GM23338 (cell line): Measurements from ENCODE around the gene COPZ1. TPM values are rescaled to one million over a fixed set of nuclear protein-coding genes. Genes with fewer than 3 reads are reported as not detected.
A peak's percentile ranks its signal among the peaks of the same experiment; 100 is the strongest.

Experiments used
- ATAC-seq: fragments of 200-7000 bp; cut with Tn5 transposase; 3 replicates; pipeline ENCODE4 v1.9.1; 2020
- DNase-seq: peaks from one replicate; pipeline ENCODE4 v3.0.0-alpha.2; 2015; ENCODE audit warnings: low spot score
- H2AFZ ChIP-seq: fragments of 200-600 bp; sonication (generic); 2 replicates; pipeline ENCODE4 v1.8.0; 2016; ENCODE audit warnings: antibody characterized with exemption, mild to moderate bottlenecking, moderate library complexity
- H3F3A ChIP-seq: fragments of 200-600 bp; sonication (generic); replicated peaks from 2 replicates; pipeline ENCODE4 v1.8.0; 2017; ENCODE audit warnings: antibody characterized with exemption, mixed run types, low read depth
- H3K27ac ChIP-seq: fragments of 200-600 bp; sonication (generic); 2 replicates; pipeline ENCODE4 v1.6.1; 2016; ENCODE audit warnings: low read depth
- H3K27me3 ChIP-seq: fragments of 200-600 bp; sonication (generic); 2 replicates; pipeline ENCODE4 v1.8.0; 2016; ENCODE audit warnings: mild to moderate bottlenecking, mixed run types, moderate library complexity; ENCODE audit not compliant: insufficient read depth
- H3K36me3 ChIP-seq: fragments of 200-600 bp; sonication (generic); 2 replicates; pipeline ENCODE4 v1.8.0; 2016; ENCODE audit warnings: mild to moderate bottlenecking; ENCODE audit not compliant: insufficient read depth
- H3K4me1 ChIP-seq: fragments of 200-600 bp; sonication (generic); 2 replicates; pipeline ENCODE4 v1.8.0; 2016; ENCODE audit warnings: mild to moderate bottlenecking, moderate library complexity; ENCODE audit not compliant: insufficient read depth
- H3K4me2 ChIP-seq: fragments of 200-600 bp; sonication (generic); 2 replicates; pipeline ENCODE4 v1.7.1; 2017; ENCODE audit warnings: mixed run types
- H3K4me3 ChIP-seq: fragments of 200-600 bp; sonication (generic); 2 replicates; pipeline ENCODE4 v1.6.1; 2016; ENCODE audit warnings: mixed run types
- H3K79me2 ChIP-seq: fragments of 200-600 bp; sonication (generic); replicated peaks from 2 replicates; pipeline ENCODE4 v1.8.0; 2017; ENCODE audit warnings: mild to moderate bottlenecking; ENCODE audit not compliant: insufficient read depth
- H3K9me2 ChIP-seq: fragments of 200-600 bp; sonication (generic); 2 replicates; pipeline ENCODE4 v1.8.0; 2017; ENCODE audit not compliant: insufficient read depth
- H4K20me1 ChIP-seq: fragments of 200-600 bp; sonication (generic); replicated peaks from 2 replicates; pipeline ENCODE4 v1.8.0; 2017; ENCODE audit warnings: mild to moderate bottlenecking; ENCODE audit not compliant: insufficient read depth
- H3K27ac Mint-ChIP-seq: 2 replicates; pipeline ENCODE4 v1.8.0; 2020; ENCODE audit warnings: inconsistent platforms, mild to moderate bottlenecking, moderate library complexity, mixed read lengths
- H3K27me3 Mint-ChIP-seq: 3 replicates; pipeline ENCODE4 v1.8.0; 2022; ENCODE audit warnings: low read depth, mild to moderate bottlenecking, moderate library complexity, mixed read lengths, inconsistent platforms; ENCODE audit not compliant: insufficient read depth, poor library complexity
- H3K36me3 Mint-ChIP-seq: 3 replicates; pipeline ENCODE4 v1.8.0; 2021; ENCODE audit warnings: low read depth, mild to moderate bottlenecking, inconsistent platforms, moderate library complexity, mixed read lengths
- H3K4me1 Mint-ChIP-seq: 3 replicates; pipeline ENCODE4 v1.8.0; 2020; ENCODE audit warnings: mild to moderate bottlenecking, inconsistent platforms, mixed read lengths
- H3K4me3 Mint-ChIP-seq: 3 replicates; pipeline ENCODE4 v1.8.0; 2021; ENCODE audit warnings: moderate library complexity, mild to moderate bottlenecking, inconsistent platforms, mixed read lengths
- H3K9me3 Mint-ChIP-seq: 3 replicates; pipeline ENCODE4 v1.8.0; 2020; ENCODE audit warnings: moderate library complexity, mild to moderate bottlenecking, inconsistent platforms, mixed read lengths
- CREB1 ChIP-seq: fragments of 250-450 bp; sonication (Bioruptor Pico); IDR thresholded peaks from 2 replicates; pipeline ENCODE4 v1.5.0; 2020; ENCODE audit warnings: low read depth, mild to moderate bottlenecking, moderate library complexity
- ETS1 ChIP-seq: IDR thresholded peaks from 2 replicates; pipeline ENCODE4 v1.6.1; 2016; ENCODE audit warnings: antibody characterized with exemption
- EZH2 ChIP-seq: fragments of 200-600 bp; sonication (generic); IDR thresholded peaks from one replicate; pipeline ENCODE4 v1.8.0; 2017; ENCODE audit warnings: antibody characterized with exemption, mild to moderate bottlenecking, low read depth; ENCODE audit not compliant: unreplicated experiment
- EZH2phosphoT487 ChIP-seq: fragments of 200-600 bp; sonication (generic); IDR thresholded peaks from one replicate; pipeline ENCODE4 v1.8.1; 2018; ENCODE audit warnings: antibody characterized with exemption; ENCODE audit not compliant: unreplicated experiment
- NANOG ChIP-seq: IDR thresholded peaks from 2 replicates; pipeline ENCODE4 v1.6.1; 2016; ENCODE audit warnings: antibody characterized with exemption, borderline replicate concordance
- REST ChIP-seq: IDR thresholded peaks from one replicate; pipeline ENCODE4 v1.6.1; 2018; ENCODE audit warnings: antibody characterized with exemption; ENCODE audit not compliant: unreplicated experiment
- ZNF114 ChIP-seq: fragments of 250-450 bp; sonication (Bioruptor Pico); IDR thresholded peaks from 2 replicates; pipeline ENCODE4 v1.5.0; 2020; ENCODE audit warnings: mild to moderate bottlenecking, moderate library complexity
- ZNF331 ChIP-seq: fragments of 250-450 bp; sonication (Bioruptor Pico); IDR thresholded peaks from 2 replicates; pipeline ENCODE4 v1.5.0; 2020; ENCODE audit warnings: low read depth, mild to moderate bottlenecking, moderate library complexity
- ZNF462 ChIP-seq: fragments of 250-450 bp; sonication (Bioruptor Pico); IDR thresholded peaks from 2 replicates; pipeline ENCODE4 v1.5.0; 2020; ENCODE audit warnings: mild to moderate bottlenecking, moderate library complexity
- polyA plus RNA-seq: library from polyadenylated mRNA; unstranded; fragments of >200 nt; fragmentation: Nextera tagmentation; extraction: Ambion mirVana; gene quantifications from 2 replicates; pipeline ENCODE4 v1.2.1, GENCODE V29; 2016
- total RNA-seq: library from RNA; depleted of rRNA; stranded (reverse); fragments of >200 nt; shearing (Covaris generic); gene quantifications from 2 replicates; pipeline ENCODE4 v1.2.3, GENCODE V29; 2014

COPZ1 gene
- total and polyA plus RNA-seq, 2 experiments from 2014 or later = 79.9 to 91.2 TPM

- TF ChIP-seq REST = no peak
These were observed at the start of gene COPZ1 (continued) for GRCh38 chr12:54324617-54325441.

- Histone ChIP-seq H3K4me2 (no peak overlapping the region), H4K20me1 (peaks cover 26% of the 10 kb centered on the region), H3K27me3 (no peaks in the 10 kb centered on the region), H3K79me2 (peaks cover 70% of the 10 kb centered on the region), H3K9me2 (no peaks in the 10 kb centered on the region), H3K27ac (peak overlapping the region; percentile 5; the same call in 1 of the 2 replicates), H3F3A (peaks cover 1% of the 10 kb centered on the region; the same call in 1 of the 2 replicates), H3K36me3 (peaks cover 13% of the 10 kb centered on the region; the same call in 1 of the 2 replicates), H2AFZ (no peak overlapping the region), H3K4me1 (peaks cover 20% of the 10 kb centered on the region), H3K4me3 (no peak overlapping the region)
- H3K36me3 Mint-ChIP-seq = peaks cover 21% of the 10 kb centered on the region
- H3K27ac Mint-ChIP-seq = peak overlapping the region; percentile 51
- peaks cover 21% of the 10 kb centered on the region; the same call in 2 of the 3 replicates for H3K4me1 Mint-ChIP-seq
- H3K9me3 Mint-ChIP-seq = 0 out of 3 replicates have a peak, but pooled peaks cover 2% of the 10 kb centered on the region
- ATAC-seq (no peak), DNase-seq (no peak)
- peak overlapping the region; percentile 43; the same call in 1 of the 3 replicates for H3K4me3 Mint-ChIP-seq
- peaks cover 6% of the 10 kb centered on the region for H3K27me3 Mint-ChIP-seq
- TF ChIP-seq EZH2 (no peak), NANOG (no peak), CREB1 (CRISPR knock-in tag) (no peak), EZH2phosphoT487 (no peak), ZNF331 (CRISPR knock-in tag) (no peak), ETS1 (no peak), ZNF462 (CRISPR knock-in tag) (no peak), ZNF114 (CRISPR knock-in tag) (no peak), REST (no peak)
These were observed 48.6 kb upstream of the COPZ1 start for GRCh38 chr12:54276368-54276767.
